ENCODE measurements around the gene FLOT1.
"Not testable (repeated sequence)": the region's sequence is repeated elsewhere in the genome, so short reads cannot be mapped to it uniquely, and the experiment has no call there.

The FLOT1 gene

GRCh38 chr6:30721198-30722024 is 21.1 kb downstream of the FLOT1 start:
- peak; percentile 88 for DNase-seq

DNA sequence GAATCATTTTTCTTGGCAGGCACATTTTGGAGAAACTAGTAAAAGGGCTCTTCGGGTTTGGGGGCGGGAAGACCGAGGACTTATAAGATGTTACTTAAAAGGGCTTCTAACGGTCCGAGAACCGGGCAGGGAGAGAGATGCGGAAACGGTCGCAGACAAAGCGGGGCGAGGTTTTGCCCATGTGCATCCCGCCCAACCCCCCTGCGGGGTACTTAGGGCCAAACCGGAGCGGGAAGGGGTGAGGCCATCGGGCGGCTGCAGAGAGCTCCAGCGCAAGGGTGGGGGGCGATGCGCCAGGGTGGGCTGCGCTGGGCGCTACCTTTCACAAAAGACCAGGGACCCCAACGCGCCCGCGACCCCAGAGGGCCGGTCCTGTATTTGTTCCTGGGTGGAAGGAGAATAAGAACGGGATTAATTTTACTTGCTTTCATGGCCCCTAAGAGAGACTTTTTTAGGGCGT is 21.7 kb downstream of the FLOT1 start:
- peak; percentile 85 for DNase-seq

- DNase-seq: peak; percentile 99
These were observed 22.4 kb downstream of the FLOT1 start, which contains the start of gene TUBB for GRCh38 chr6:30719791-30720737. TUBB (plus strand) TSS chr6:30720352; CDS start chr6:30720507, 155 bp downstream.

GRCh38 chr6:30719356-30719755 is 23.1 kb downstream of the FLOT1 start:
- no peak for DNase-seq

- DNase-seq: not testable (repeated sequence)
These were observed 24.4 kb downstream of the FLOT1 start for GRCh38 chr6:30717845-30718720.

- peak; percentile 100 for DNase-seq
These were observed 25.2 kb downstream of the FLOT1 start, which contains the start of gene MDC1 for GRCh38 chr6:30717129-30717844. MDC1 (minus strand) TSS chr6:30717281; CDS start chr6:30715175, 2,106 bp downstream.

DNA sequence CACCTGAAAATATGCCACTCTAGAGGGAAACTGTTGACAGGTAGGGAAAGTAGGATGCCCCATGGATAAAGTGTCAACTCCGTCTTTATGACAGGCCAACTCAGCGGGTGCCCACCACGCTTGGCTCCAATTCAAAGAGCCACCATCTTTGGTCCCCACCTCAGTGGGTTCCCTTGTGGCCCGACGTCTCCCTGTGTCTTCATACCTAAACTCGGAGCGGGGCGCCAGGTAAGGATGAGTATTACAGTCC is 25.7 kb downstream of the FLOT1 start:
- no peak for DNase-seq

GRCh38 chr6:30714263-30714662 is 28.2 kb downstream of the FLOT1 start:
- no peak for DNase-seq

GRCh38 chr6:30712441-30712945 is 30.0 kb downstream of the FLOT1 start:
- DNase-seq: peak; percentile 90

DNA sequence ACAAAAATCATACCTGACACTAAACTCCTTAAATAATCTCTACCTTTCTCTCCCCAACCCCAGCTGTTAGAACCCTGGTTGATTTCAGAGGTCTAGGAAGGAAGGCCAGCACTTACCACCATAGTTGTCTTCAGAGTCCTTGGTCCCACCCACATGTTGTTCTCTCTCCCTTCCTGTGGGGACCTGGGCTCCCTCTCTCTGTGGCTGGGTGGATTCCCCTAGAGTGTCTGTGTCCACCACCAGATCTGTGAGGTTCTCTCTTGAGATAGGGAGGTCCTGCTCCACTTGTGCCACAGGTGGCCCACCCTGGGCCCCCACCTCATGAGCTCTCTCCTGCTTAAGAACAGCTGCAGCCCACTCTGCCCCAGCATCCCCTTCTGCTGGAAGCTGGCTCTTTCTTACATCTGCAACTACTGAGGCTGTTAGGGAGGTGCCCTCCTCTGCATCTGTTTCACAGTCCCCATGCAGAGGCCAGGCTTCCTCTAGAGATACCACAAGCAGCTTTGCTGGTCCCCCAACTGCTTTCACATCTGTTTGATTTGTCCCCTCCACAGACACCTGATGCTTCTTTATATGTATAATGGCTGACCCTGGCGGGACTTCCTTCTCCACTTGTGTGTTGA is 30.6 kb downstream of the FLOT1 start:
- no peak for DNase-seq

DNA sequence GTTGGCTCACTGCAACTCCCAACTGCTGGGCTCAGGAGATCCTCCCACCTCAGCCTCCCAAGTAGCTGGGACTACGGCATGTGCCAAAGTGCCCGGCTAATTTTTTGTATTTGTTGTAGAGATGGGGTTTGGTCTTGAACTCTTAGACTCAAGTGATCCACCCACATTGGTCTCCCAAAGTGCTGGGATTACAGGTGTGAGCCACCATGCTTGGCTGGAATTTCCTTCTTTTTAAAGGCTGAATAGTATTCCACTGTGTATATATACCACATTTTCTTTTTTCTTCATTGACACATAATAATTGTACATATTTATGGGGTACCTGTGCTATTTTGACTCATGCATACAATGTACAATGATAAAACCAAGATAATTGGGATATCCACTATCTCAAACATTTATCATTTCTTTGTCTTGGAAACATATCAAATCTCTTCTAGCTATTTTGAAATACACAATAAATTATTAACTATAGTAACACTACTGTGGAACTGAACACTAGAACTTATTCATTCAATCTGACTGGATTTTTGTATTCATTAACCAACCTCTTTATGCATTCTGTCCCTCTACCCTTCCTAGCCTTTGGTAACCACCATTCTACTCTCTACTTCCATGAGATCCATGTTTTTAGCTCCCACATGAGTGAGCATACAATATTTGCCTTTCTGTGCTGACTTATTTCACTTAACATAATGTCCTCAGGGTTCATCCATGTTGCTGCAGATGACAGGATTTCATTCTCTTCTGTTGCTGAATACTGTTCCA is 33.2 kb downstream of the FLOT1 start:
- no peak for DNase-seq

- DNase-seq: no peak
These were observed 35.1 kb downstream of the FLOT1 start for GRCh38 chr6:30707281-30707850.

DNA sequence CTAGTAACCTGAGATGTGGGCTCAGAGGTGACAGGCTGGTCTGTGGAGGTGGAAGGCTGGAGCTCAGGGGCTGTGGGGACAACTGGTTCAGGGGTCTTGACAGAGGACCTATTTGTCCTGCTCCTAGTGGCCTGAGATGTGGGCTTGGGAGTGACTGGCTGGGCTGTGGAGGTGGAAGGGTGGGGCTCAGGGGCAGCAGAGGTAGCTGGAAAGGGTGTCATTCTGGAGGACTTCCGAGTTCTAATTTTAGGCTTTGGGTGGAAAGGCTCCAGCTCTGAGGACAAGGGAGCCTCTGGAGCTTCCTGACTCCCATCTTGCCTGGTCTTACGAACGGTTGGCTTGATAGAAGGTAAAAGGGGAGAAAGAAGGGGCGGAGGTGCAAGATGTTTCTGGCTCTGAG is 36.9 kb downstream of the FLOT1 start:
- DNase-seq: no peak

DNA sequence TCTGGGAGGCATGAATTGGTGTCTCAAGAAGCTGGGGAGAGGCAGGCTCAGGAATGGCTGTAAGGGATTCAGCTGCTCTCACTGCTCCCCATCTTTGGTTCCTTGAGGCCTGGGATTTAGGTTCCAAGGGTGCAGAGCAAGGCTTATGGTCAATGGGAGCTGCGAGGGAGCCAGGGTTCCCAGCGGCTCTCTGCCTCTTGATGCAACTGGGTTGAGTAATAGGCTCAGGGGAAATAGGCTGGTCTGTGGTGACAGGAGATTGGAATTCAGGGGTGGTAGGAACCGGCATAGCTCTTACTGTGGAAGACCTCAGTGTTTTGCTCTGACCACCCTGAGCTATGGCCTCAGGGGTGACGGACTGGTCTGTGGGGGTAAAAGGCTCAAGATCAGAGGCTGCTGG is 38.7 kb downstream of the FLOT1 start:
- DNase-seq: no peak

- DNase-seq: no peak
These were observed 39.5 kb downstream of the FLOT1 start for GRCh38 chr6:30703011-30703410.

GRCh38 chr6:30700340-30700739 is 42.1 kb downstream of the FLOT1 start:
- DNase-seq: no peak

DNA sequence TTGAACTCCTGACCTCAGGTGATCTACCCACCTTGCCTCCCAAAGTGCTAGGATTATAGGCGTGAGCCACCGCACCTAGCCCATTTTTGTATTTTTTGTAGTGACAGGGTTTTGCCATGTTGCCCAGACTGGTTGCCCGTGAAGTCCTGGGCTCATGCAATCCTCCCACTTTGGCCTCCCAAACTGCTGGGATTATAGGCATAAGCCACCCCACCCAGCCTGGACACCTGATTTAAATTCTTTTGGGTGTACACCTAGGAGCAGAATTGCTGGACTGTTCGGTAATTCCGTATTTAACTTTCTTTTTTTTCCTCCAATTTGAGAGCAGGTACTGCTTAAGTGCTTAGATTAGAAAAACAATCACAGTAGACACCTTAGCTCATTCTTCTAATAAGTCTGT is 46.1 kb downstream of the FLOT1 start:
- DNase-seq: no peak

- no peak for DNase-seq
These were observed 51.2 kb downstream of the FLOT1 start for GRCh38 chr6:30691208-30691847.

DNA sequence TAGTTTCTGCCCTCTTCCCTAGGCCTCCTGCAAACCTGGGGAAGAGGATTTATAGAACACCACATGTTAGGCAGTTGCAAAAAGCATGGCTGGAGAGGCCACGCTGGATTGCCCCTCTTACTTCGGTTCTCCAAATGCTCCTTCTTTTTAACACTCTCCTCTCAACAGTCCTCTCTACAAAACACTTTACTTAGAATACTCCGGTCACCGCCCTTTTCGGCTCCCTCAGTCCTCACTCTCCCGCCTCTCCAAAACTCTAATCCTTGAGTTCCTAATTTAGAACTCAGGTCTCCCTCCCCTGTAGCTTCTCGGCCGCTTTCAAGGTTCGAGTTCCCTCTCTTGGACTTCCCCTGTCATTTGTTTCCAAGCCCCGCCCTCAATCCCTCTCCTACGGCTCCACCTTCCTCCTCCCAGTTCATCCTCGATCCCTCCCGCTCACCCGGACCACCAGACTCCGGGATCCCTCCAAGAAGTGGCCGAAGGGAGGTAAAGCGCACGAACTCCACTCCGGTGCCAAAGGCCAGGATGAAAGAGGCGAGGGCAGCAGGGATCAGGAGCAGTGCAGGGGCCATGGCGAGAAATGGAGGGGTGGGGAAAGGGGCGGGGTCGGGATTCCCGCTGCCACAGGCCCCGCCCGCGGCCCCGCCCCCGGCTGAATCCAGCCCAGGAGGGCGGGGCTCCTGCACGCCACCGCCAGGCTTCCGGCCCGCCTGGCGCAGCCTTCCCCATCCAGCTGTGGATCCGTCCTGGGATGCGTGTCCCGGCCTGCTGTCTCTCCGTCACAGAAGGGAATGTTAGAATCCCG is 51.9 kb downstream of the FLOT1 start, which contains the start of gene NRM:
TSS of gene NRM (minus strand) at position 582 of the 805 bp plus-strand sequence. CDS start at position 572, 10 bp downstream.
- DNase-seq: peak; percentile 83
